Dedifferentiated amniotic fluid mesenchymal stem cell (primary cell): ENCODE measurements around the gene NT5DC4.
"Not testable (repeated sequence)": the region's sequence is repeated elsewhere in the genome, so short reads cannot be mapped to it uniquely, and the experiment has no call there.

Experiments used
- DNase-seq: peaks from one replicate; pipeline ENCODE4 v3.0.0-alpha.2; 2016; ENCODE audit errors: extremely low spot score

The NT5DC4 gene

DNA sequence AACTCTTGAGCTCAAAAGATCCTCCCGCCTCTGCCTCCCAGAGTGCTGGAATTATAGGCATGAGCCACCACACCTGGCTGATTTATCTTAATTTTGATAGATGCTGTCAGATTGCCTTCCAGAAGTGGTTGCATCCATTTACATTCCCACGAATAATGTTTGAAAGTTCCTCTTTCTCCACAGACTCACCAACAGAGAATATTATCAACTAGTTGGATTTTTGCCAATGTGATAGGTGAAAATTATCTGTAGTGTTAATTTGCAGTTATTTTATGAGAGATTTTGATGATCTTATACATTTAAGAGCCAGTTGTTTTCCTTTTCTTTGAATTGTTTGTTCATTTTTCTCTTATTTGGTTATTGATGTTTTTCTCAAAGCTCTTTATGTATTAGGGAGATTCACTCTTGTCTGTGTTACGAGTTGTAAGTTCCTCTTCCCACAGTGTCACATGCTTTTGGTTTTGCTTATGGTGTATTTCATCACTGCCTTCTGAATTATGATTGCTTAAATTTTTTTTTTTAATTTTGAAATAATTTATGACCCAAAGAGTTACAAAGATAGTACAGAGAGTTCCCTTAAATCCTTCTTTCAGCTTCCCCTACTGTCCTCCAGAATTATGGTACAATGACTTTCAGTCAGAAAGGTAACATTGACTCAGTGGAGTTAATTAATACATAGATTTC is 20.7 kb upstream of the NT5DC4 start:
- no peak for DNase-seq

DNA sequence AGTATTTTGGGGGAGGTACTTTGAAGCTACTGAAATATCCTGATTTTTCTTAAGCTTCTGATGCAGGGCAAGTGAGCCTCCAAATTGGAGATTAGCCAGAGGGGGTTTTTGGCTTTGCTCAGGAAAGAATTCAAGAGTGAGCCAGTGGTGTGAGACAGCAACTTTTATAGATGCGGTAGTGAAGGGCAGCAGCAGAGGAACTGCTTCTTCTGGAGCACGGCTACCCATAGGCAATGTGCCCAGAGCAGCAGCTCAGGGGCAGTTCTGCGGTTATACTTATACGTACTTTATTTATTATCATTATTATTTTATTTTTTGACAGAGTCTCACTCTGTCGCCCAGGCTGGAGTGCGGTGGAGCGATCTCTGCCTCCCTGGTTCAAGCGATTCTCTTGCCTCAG is 19.8 kb upstream of the NT5DC4 start:
- DNase-seq, result no peak

DNA sequence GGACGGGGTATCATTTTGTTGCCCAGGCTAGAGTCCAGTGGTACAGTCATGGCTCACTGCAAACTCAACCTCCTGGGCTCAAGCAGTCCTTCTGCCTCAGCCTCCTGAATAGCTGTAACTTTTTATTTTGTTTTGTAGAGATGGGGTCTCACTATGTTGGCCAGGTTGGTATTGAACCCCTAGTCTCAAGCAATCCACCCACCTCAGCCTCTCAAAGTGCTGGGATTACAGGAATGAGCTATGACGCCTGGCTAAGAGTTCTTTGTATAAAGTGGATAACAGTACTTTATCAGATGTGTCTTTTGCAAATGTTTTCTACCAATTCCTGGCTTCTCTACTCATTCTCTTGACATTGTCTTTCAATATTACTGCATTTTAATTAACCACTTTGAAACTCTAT is 17.1 kb upstream of the NT5DC4 start:
- no peak for DNase-seq

DNA sequence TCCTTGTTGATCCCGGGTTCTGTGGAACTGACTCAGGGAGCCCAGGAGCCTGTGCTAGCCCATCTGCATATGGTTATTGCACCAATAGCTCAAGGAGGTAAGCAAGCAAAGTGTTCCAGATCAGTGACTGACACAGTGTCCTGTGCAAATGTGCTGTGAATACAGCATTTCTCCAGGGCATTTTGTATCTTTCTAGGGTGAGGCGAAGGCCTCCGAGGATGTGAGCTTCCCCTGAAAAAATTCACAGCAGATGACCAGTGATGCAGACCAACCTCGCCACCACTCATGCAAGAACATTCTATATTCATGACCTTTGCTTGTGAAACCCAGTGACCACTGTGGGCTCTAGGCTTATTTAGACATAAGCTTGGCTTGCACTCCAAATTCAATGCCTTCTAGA is 15.2 kb upstream of the NT5DC4 start:
- DNase-seq, result no peak

DNA sequence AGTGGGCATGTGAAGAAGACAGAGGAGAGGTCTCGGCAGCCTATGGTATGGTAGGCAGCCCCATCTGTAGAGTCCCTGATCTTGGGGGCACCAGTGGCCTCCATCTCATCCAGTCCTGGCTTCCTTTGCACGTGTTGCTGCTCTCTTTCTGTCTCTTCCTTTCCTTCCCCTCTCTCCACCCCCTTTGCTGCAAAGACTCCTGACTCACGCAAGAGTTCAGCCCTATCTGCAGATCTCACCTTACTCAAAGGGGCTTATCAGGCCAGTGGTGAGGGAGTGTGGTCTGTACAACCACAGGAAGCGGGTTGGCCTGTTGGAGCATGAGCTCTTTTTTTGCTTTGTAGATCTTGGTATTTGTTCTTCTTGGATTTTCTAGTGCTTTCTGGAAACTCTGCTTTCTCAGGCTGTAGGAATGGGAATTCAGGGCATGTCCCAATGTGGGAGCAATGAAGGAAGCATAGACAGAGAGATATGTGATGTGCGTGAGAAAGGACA is 14.6 kb upstream of the NT5DC4 start:
- no peak for DNase-seq

DNA sequence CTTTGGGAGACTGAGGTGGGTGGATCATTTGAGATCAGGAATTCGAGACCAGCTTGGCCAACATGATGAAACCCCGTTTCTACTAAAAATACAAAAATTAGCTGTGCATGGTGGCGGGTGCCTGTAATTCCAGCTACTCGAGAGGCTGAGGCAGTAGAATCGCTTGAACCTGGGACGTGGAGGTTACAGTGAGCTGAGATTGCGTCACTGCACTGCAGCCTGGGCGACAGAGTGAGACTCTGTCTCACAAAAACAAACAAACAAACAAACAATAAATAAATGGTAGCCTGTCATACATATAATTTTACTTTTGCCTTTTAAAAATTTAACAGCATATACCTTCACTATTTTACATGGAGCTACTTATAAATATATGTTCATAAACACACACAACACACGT is 13.9 kb upstream of the NT5DC4 start:
- not testable (repeated sequence) for DNase-seq

DNA sequence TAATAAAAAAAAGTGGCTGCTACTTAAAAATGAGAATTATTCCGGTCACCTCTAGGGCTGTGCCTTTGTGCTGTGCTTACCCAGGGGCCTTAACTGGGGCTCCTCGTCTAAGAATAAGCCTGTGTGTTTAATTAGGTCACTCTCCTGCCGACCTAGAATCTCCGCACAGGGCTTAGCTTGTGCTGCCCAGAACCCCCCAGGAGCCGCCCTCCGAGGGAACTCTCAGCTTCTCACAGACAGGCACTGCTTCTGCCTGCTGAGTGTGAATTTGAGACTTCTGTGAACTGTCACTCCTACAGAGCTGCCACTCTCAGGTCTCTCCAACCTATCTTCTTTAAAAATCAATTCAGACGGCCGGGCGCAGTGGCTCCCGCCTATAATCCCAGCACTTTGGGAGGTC is 11.9 kb upstream of the NT5DC4 start:
- DNase-seq, result no peak

DNA sequence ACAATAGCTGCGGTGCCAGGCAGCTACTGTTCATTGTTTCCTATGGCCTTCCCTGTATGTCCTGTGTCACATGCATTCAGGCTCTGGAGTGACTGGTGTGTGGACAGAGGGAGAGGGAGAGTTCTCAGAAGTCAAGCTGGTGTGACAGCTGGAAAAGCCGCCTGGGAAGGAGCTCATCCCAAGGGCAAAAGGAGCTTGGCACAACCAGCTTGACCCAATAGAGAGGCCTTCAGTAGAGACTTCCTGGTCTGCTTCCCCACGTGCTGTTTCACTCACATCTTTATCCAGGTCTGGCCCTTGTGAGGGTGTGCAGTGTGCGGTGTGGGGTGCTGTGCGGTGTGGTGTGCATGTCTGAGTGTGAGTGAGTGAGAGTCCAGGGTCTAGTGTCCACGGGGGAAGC is 11.1 kb upstream of the NT5DC4 start:
- no peak for DNase-seq

DNA sequence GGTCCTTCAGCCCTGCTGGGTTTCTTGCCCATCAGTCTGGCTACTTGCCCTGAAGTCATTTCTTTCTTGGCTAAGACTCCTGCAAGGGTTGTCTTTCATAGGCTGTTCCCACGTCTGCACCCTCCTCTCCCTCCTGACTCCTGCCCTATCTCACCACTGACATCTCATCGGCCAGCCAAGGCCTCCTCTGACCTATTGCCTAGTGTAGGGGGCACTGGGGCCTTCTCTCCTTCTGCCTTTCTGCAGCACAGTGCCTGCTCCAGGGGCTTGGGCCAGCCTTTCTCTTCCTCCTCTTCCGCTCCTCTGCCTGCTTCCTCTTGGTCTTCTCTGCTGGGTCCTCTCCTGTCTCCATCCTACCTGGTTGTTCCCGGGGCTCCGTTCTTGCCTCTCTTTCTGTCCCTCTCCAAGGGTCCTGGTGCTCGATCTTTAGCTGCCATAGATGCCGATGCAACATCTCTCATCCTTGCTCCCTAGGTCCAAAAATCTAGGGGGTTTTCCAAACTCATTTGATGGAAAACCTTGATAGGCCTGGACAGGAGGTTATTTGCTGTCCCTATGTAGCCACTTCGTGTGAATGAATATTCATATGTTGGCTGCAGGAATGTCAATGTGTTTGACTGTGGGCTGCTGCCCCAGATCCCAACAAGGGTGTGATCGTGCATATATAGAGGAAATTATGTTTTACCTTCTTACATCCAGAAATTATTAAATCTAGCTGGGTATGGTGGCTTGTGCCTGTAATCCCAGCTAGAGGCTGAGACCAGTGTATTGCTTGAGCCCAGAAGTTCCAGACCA is 9.7 kb upstream of the NT5DC4 start:
- no peak for DNase-seq

DNA sequence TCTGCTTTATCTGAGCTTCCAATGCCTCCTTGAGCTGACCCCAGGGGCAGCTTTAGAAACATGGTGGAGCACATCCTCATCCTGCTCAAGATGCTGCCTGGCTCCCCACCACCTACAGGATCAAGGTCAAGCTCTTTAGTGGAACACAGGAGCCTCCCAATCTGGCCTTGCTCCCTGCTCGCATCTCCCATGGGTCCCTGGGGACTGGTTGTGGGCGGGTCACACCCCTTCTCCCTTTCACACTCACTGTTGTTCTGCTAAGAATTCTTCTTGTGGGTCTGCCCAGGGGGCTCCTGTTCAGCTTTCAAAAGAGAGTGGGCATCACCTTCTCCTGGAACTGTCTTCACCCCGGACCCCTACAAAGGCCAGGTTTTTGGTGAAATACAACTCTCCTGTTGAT is 8.4 kb upstream of the NT5DC4 start:
- no peak for DNase-seq

DNA sequence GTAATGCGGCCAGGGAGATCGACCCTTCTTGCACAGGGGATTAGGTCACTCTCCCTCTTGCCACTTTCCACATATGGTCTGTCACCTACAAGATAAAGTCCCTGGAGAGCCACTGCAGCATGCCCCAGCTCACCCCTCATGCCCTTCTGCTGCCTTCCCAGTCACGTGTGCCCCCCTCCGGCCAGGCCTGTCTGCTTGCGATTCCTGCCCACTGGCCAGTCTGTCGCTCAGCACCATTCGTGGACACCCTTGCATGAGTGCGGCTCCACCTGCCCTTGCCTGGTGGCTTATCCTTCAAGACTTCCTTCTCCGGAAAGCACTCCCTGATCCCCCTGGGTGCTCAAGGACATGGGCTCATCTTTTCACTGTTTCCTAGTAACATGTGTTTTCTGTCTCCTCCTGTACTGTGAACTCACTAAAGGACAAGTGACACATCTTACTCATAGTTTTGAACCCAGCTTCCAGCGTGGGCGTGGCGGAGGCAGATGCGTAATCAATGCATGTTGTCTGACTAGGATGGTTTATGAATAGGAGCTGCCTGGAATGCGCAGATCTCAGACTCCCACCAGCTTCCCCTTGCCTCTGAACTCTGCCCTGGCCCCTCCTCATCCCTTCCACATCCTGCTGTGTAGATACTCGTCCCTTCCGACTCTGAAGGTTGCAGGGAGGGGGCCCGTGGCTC is 7.8 kb upstream of the NT5DC4 start:
- DNase-seq, result no peak

DNA sequence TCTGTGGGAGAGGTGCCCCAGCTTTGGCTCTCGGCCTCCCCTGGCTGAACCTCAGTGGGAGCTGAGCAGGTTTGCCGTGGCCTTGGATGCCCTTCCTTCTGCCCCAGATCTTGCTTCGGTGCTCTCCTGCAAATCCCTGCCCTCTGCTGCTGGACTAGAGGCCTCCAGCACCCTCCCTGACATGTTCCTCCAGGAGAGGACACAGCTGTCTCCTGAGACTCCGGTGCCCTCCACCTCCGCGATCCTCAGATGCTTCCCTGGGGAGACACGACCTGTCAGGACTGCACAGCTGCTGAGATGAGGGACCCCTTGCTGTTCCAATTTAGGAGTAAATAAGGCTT is 7.3 kb upstream of the NT5DC4 start:
- DNase-seq, result no peak

DNA sequence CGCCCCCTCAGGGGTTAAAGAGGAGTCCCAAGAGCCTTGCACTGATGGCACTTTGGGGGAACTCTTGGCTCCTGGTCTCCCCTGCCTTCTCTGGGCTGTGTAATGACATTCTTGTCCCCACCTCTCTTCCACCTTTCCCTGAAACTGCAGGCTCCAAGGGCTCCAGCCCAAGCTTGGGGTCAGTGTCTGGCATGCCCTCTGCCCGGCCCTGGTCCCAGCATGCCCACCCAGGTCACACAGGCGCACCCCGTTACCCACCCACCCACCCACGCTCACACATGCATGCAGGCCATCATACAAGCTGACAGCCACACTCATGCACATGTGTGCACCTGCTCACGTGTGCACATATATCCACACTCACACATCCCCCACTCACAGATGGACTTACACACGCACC is 6.9 kb upstream of the NT5DC4 start:
- DNase-seq, result no peak

DNA sequence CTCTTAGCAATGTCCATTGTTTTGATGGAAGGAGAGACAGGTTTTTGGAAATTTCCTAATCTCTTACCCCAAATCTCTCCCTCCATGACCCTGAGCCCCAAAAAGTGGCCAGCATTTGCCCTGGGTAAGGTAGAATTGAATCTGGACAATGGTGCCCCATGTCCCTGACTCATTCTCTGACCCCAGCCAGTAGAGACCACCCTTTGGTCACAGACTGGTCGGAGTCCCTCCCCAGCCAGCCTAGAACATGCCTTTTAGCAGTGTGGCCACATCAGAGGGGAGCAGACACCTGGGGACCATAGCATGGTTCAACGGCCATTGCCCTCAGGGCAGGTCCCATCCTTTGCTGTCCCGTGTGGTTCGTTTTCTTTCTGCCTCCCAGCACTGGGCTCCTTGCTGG is 6.5 kb upstream of the NT5DC4 start:
- no peak for DNase-seq

DNA sequence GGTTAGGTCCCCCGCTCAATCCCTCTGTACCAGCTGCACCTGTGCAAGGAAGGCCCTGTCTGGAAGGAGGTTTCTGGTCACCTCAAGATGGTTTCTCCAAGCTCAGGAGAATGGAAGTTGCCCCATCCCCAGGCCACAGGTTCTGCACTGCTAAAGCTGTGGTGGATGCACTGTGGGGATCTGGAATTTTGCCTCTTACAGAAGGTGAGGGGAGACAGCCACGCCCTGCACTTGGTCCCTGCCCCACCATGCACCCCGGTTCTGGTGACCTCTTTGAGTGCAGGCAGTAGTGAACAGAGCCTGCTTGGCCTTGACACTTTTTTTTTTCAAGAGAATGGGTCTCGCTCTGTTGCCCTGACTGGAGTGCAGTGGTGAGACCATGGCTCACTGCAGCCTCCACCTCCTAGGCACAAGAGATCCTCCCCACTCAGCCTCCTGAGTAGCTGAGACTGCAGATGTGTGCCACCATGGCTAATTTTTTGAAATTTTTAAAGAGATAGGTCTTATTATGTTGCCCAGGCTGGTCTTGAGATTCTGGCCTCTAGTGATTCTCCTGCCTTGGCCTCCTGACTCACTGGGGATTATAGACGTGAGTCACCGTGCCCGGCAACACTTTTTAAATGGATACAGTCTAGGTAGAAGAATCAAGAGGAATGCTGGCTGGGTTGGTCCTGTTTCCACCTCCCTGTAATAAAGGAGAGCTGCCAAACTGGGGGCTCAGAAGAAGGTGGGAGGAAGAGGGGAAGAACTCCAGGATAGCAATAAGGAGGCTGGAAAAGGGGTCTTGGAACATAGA is 5.8 kb upstream of the NT5DC4 start:
- DNase-seq, result no peak

DNA sequence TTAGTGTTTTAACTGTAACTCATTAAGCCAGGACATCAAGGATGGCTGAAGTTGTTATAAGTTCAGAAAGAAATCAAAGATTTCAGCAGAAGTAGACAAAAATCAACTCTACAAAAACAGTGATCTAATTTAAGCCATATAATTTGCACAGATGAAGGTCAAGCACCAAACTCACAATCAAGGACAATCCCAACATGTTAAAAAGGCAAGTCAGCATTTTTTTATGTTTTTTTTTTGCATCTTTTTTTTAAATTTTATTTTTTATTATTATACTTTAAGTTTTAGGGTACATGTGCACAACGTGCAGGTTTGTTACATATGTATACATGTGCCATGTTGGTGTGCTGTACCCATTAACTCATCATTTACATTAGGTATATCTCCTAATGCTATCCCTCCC is 4.7 kb upstream of the NT5DC4 start:
- DNase-seq, result not testable (repeated sequence)

DNA sequence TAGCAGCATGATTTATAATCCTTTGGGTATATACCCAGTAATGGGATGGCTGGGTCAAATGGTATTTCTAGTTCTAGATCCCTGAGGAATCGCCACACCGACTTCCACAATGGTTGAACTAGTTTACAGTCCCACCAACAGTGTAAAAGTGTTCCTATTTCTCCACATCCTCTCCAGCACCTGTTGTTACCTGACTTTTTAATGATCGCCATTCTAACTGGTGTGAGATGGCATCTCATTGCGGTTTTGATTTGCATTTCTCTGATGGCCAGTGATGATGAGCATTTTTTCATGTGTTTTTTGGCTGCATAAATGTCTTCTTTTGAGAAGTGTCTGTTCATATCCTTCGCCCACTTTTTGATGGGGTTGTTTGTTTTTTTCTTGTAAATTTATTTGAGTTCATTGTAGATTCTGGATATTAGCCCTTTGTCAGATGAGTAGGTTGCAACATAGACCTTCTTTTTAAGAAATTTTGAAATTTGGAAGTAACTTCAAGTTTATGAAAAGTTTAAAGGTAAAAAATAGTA is 3.9 kb upstream of the NT5DC4 start:
- DNase-seq, result not testable (repeated sequence)

DNA sequence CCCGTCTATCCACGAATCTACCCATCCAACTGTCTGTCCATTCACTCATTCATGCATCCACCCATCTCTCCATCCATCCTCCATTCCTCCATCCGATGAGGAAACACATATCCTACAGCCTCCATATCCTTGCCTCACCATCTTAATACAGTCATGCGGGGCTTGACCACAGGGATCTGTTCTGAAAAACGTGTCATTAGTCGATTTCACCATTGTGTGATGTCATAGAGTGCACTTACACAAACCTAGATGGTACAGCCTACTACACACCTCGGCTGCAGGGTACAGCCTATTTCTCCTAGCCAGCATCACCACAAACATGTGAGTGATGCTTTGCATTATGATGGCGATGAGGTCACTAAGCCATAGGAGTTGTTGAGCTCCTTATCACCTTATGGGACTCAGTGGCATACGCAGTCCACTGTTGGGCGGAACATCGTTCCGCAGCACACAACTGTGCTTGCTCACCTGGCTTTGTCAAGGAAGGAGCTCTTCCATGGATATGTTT is 1.9 kb upstream of the NT5DC4 start:
- no peak for DNase-seq

DNA sequence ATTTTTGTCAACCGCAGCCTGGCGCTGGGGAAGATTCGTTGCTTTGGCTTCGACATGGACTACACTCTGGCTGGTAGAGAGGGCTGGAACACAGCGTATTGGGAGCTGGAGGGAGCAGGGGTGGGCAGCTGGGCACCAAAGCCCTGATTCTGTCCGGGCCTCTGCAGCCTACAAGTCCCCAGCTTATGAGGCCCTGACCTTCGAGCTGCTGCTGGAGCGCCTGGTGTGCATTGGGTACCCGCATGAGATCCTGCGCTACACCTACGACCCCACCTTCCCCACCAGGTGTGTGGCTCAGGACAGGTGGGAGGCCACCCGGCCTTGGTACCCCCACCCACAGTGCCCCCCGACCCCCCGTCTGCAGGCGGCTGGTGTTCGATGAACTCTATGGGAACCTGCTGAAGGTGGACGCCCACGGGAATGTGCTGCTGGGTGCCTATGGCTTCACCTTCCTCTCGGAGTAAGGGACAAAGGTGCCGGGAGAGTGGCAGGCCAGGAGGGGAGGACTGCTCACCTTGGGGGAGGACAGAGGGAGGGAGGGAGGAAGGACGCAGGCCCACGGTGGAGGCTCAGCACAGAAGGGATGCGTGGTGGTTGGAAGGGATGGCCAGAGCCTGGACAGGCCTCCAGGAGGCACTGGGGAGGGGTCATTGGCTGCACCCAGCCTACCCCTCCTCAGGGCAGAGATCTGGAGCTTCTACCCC is 1.2 kb downstream of the NT5DC4 start:
- no peak for DNase-seq

DNA sequence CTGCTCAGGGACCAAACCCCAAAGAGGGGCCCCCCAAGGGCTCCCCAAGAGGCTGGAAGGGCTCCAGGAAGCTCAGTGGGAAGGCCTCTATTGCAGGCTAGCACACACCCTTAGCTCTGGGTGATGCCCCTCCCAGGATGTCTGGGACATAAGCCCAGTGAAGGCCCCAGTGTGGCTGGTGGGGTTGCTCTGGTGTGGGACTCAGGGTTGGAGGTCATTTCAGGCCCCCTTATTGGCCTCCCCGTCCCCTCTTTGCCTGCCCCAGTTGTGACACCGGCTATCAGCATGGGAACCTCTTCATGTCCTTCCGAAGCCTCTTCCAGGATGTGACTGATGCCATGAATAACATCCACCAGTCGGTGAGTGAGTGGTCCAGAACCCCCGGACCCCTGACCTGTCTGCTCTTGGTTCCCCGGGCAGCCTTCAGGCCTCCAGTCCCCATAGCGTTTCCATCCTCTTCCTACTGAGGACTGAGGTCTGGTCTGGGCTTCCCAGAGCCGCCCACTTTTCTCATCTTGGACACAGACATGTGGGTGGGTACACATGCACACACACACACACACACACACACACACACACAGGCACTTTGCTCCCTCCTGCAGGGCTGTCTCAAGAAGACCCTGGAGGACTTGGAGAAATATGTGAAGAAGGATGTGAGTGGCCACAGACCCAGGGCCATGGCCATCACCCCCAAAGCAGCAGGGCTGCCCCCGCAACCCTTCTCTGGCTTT is 2.2 kb downstream of the NT5DC4 start:
- no peak for DNase-seq
